HCT116 (cell line): ENCODE results near the gene CLDN2. TPM values are rescaled to one million over a fixed set of nuclear protein-coding genes. Genes with fewer than 3 reads are reported as not detected.

Experiments used
- ATAC-seq: fragments of 200-7000 bp; cut with Tn5 transposase; 2 replicates; pipeline ENCODE4 v1.9.1; 2020; ENCODE audit warnings: mild to moderate bottlenecking, moderate library complexity
- BruUV-seq: library from RNA; stranded (reverse); fragments of 400-500 nt; replicated peaks from 2 replicates; lab custom pipeline; 2021; lab: Mats Ljungman, UMichigan
- CTCF ChIA-PET: fragments of 300-600 bp; sonication (Branson Sonifier 250); formaldehyde crosslinking; loops from one replicate; lab custom pipeline; 2021; ENCODE audit warnings: antibody characterized with exemption; lab: Charles Lee
- POLR2A ChIA-PET: fragments of 300-600, 350-600 bp; sonication (Branson Sonifier 250); formaldehyde crosslinking; loops from one replicate; lab custom pipeline; 2021; ENCODE audit warnings: antibody characterized with exemption; lab: Charles Lee
- RAD21 ChIA-PET, 2 experiments: fragments of 300-600 bp; sonication (Branson Sonifier 250); formaldehyde crosslinking; loops; one replicate each; lab custom pipeline; 2023; ENCODE audit warnings: low total read pairs in 2 of 2; ENCODE audit not compliant: uncharacterized antibody in 2 of 2, unreplicated experiment in 2 of 2, low non-redundant PET in 1 of 2; lab: Charles Lee
- DNase-seq: peaks from one replicate; pipeline ENCODE4 v3.0.0-alpha.2; 2010; ENCODE audit warnings: low read depth, low spot score
- H2AFZ ChIP-seq: fragments of 200-600 bp; shearing (Covaris generic), sonication (generic); 2 replicates; pipeline ENCODE4 v1.6.1; 2017; ENCODE audit warnings: low read depth, mixed run types, mixed read lengths, antibody characterized with exemption, low read length; ENCODE audit not compliant: poor library complexity, severe bottlenecking
- H3K27ac ChIP-seq: 2 replicates; pipeline ENCODE4 v1.5.1; 2012; ENCODE audit warnings: low read depth, low read length
- H3K27me3 ChIP-seq: fragments of 200-600 bp; sonication (generic); 2 replicates; pipeline ENCODE4 v1.6.1; 2016; ENCODE audit warnings: mixed run types, low read length, mixed read lengths; ENCODE audit not compliant: insufficient read depth
- H3K36me3 ChIP-seq, 2 experiments: fragments of 200-500 bp in 1 of 2; fragments of 200-600 bp in 1 of 2; sonication (Bioruptor generic) in 1 of 2; sonication (generic) in 1 of 2; 2 replicates each; pipeline versions ENCODE4 v1.5.1 to v1.6.1; 2014 to 2016; ENCODE audit warnings: low read length in 2 of 2, inconsistent platforms in 1 of 2, mixed read lengths in 1 of 2, mixed run types in 1 of 2; ENCODE audit not compliant: insufficient read depth in 2 of 2, control insufficient read depth in 1 of 2
- H3K4me1 ChIP-seq, 2 experiments: fragments of 200-600 bp in 1 of 2; sonication (generic) in 1 of 2; 2 replicates each; pipeline versions ENCODE4 v1.5.1 to v1.6.1; 2012 to 2017; ENCODE audit warnings: low read length in 2 of 2, inconsistent platforms in 1 of 2, mild to moderate bottlenecking in 1 of 2, mixed read lengths in 1 of 2, mixed run types in 1 of 2, moderate library complexity in 1 of 2; ENCODE audit not compliant: insufficient read depth in 2 of 2, control insufficient read depth in 1 of 2
- H3K4me2 ChIP-seq: fragments of 200-600 bp; sonication (generic); 2 replicates; pipeline ENCODE4 v1.6.1; 2017; ENCODE audit warnings: mixed run types, low read length, mixed read lengths
- H3K4me3 ChIP-seq, 2 experiments: fragments of 200-600 bp in 1 of 2; sonication (generic) in 1 of 2; replicated peaks in 1 of 2; 2 replicates each; pipeline ENCODE4 v1.5.1; 2011 to 2016; ENCODE audit warnings: low read length in 2 of 2, control low read depth in 1 of 2, low read depth in 1 of 2, mild to moderate bottlenecking in 1 of 2, mixed read lengths in 1 of 2, mixed run types in 1 of 2
- H3K79me2 ChIP-seq: fragments of 200-600 bp; sonication (generic); 2 replicates; pipeline ENCODE4 v1.6.1; 2017; ENCODE audit warnings: mild to moderate bottlenecking, mixed run types, low read length, moderate library complexity, mixed read lengths; ENCODE audit not compliant: insufficient read depth
- H3K9ac ChIP-seq: fragments of 200-600 bp; sonication (generic); 2 replicates; pipeline ENCODE4 v1.6.1; 2016; ENCODE audit warnings: low read length, mixed read lengths
- H3K9me2 ChIP-seq: fragments of 200-600 bp; sonication (generic), shearing (Covaris generic); 2 replicates; pipeline ENCODE4 v1.6.1; 2017; ENCODE audit warnings: mixed run types, mild to moderate bottlenecking, moderate library complexity; ENCODE audit not compliant: insufficient read depth
- H3K9me3 ChIP-seq, 2 experiments: fragments of 200-500 bp in 1 of 2; fragments of 200-600 bp in 1 of 2; sonication (Bioruptor generic) in 1 of 2; sonication (generic) in 1 of 2; 2 replicates each; pipeline ENCODE4 v1.6.1; 2014 to 2017; ENCODE audit warnings: low read length in 2 of 2, mixed read lengths in 2 of 2, inconsistent platforms in 1 of 2, low read depth in 1 of 2, mild to moderate bottlenecking in 1 of 2, mixed run types in 1 of 2, moderate library complexity in 1 of 2; ENCODE audit not compliant: control insufficient read depth in 1 of 2, insufficient read depth in 1 of 2
- H4K20me1 ChIP-seq: fragments of 200-600 bp; sonication (generic), shearing (Covaris generic); 2 replicates; pipeline ENCODE4 v1.6.1; 2017; ENCODE audit warnings: mixed run types, mild to moderate bottlenecking, moderate library complexity; ENCODE audit not compliant: insufficient read depth
- CTCF ChIP-seq, 3 experiments: fragments of 200-600 bp in 1 of 3; sonication (generic) in 1 of 3; IDR thresholded peaks in 2 of 3; conservative IDR thresholded peaks in 1 of 3; 2 replicates each; pipeline ENCODE4 v1.5.1; 2012 to 2017; ENCODE audit warnings: low read depth in 2 of 3, low read length in 2 of 3, antibody characterized with exemption in 1 of 3, borderline replicate concordance in 1 of 3, control low read depth in 1 of 3, mild to moderate bottlenecking in 1 of 3, mixed read lengths in 1 of 3, mixed run types in 1 of 3, moderate library complexity in 1 of 3; ENCODE audit not compliant: insufficient read depth in 1 of 3
- ELF1 ChIP-seq: IDR thresholded peaks from 2 replicates; pipeline ENCODE4 v1.6.1; 2012; ENCODE audit warnings: low read depth, borderline replicate concordance
- FOSL1 ChIP-seq: IDR thresholded peaks from 2 replicates; pipeline ENCODE4 v1.6.1; 2012; ENCODE audit warnings: low read depth
- RAD21 ChIP-seq: IDR thresholded peaks from 2 replicates; pipeline ENCODE4 v1.6.1; 2012; ENCODE audit warnings: low read depth, mild to moderate bottlenecking
- SIN3A ChIP-seq: IDR thresholded peaks from 2 replicates; pipeline ENCODE4 v1.6.1; 2012; ENCODE audit warnings: low read depth
- YY1 ChIP-seq: IDR thresholded peaks from 2 replicates; pipeline ENCODE4 v1.6.1; 2011; ENCODE audit warnings: low read length, low read depth, moderate library complexity, mild to moderate bottlenecking; ENCODE audit not compliant: insufficient replicate concordance; ENCODE audit errors: extremely low read depth
- ZNF274 ChIP-seq: fragments of 200-500 bp; sonication (Bioruptor generic); IDR thresholded peaks from 2 replicates; pipeline ENCODE4 v1.6.1; 2014; ENCODE audit warnings: mild to moderate bottlenecking, low read depth, low read length, inconsistent platforms
- intact Hi-C: fragments of 100-400 bp; cut with micrococcal nuclease; formaldehyde crosslinking; loops from 2 replicates; pipeline ENCODE4 v1.10.0; 2022
- total RNA-seq: library from RNA; stranded (reverse); gene quantifications from one replicate; pipeline ENCODE4 v1.2.1, GENCODE V29; 2021; ENCODE audit not compliant: unreplicated experiment

The CLDN2 gene
- total RNA-seq, 1 experiment from 2014 or later: 0.10 TPM

- TF ChIP-seq CTCF (IDR thresholded peaks at IDR 0.05 in 2 of 3, conservative IDR thresholded peaks at IDR 0.05 in 1 of 3; ENCODE audit: borderline replicate concordance in 1 of 3, insufficient read depth in 1 of 3, low read depth in 2 of 3, low read length in 2 of 3) (no peak), YY1 (no peak), SIN3A (no peak), ELF1 (no peak), ZNF274 (no peak)
Measured at GRCh38 chrX:106957856-106958255, 37.7 kb downstream of the CLDN2 start (continued).

GRCh38 chrX:106959901-106960300, 39.7 kb downstream of the CLDN2 start:
- no peaks in the 10 kb centered on the region for H3K9me3 ChIP-seq
- H3K9ac ChIP-seq: no peak overlapping the region
- peaks cover 0 to 12% of the 10 kb centered on the region in 2 experiments; a peak in 2 of 4 replicates for H3K36me3 ChIP-seq
- no peaks in the 10 kb centered on the region for H4K20me1 ChIP-seq
- H3K9me2 ChIP-seq: no peaks in the 10 kb centered on the region
- peaks cover 0 to 3% of the 10 kb centered on the region in 2 experiments; a peak in 2 of 4 replicates for H3K4me1 ChIP-seq
- peak; percentile 46 for TF ChIP-seq RAD21
- no peak for TF ChIP-seq FOSL1
- TF ChIP-seq CTCF (IDR thresholded peaks at IDR 0.05 in 2 of 3, conservative IDR thresholded peaks at IDR 0.05 in 1 of 3; ENCODE audit: borderline replicate concordance in 1 of 3, insufficient read depth in 1 of 3, low read depth in 2 of 3, low read length in 2 of 3): peak; percentile 25 to 31 (median 26); a peak in 4 of 6 replicates
- intact Hi-C loops: loop anchor here (1.0 kb wide), 1 partner anchor 66 kb away; no protein-coding TSS in a partner anchor
- no TSS peak for BruUV-seq
- H3K4me2 ChIP-seq: no peak overlapping the region
- H2AFZ ChIP-seq: no peak overlapping the region
- H3K27me3 ChIP-seq: no peaks in the 10 kb centered on the region
- no peaks in the 10 kb centered on the region for H3K79me2 ChIP-seq
- ATAC-seq: peak; percentile 64
- H3K4me3 ChIP-seq: no peak overlapping the region
- RAD21 ChIA-PET: interaction anchor here (0.8 to 1.6 kb wide), 6 partner anchors 61 to 86 kb away, joined by 3 to 9 read pairs (median 4); no protein-coding TSS in a partner anchor
- no peak for DNase-seq
- no peak overlapping the region for H3K27ac ChIP-seq
- CTCF ChIA-PET: interaction anchor here (0.6 to 2.4 kb wide), 7 partner anchors 9 to 85 kb away, joined by 3 to 28 read pairs (median 5); partner anchors contain the start of gene RIPPLY1
- POLR2A ChIA-PET: interaction anchor here (0.6 kb wide), 1 partner anchor 65 kb away, joined by 3 read pairs; no protein-coding TSS in a partner anchor
